ENCODE results near the gene KCNIP3.
"Not testable (repeated sequence)": the region's sequence is repeated elsewhere in the genome, so short reads cannot be mapped to it uniquely, and the experiment has no call there.

The KCNIP3 gene

DNA sequence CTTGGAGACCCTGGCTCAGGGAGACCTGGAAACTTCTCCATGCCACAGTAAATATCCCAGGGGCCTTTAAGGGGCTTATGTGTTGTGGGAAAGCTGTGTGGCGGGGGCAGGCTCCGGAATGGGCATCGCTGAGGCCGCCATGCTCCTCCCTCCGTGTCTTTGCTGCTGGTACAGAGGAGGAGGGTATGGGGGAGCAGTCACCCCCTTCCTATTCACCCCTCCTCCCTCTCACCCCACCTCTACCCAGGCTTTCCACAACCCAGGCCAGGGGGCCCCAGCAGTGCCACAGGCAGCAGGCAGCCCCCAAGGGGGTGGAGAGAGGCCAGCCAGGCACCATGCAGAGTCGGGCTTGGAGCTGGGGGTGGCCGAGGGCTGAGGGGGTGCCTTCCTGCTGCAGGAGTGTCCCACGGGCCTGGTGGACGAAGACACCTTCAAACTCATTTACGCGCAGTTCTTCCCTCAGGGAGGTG is 77.3 kb downstream of the KCNIP3 start:
- DNase-seq = no peak

DNA sequence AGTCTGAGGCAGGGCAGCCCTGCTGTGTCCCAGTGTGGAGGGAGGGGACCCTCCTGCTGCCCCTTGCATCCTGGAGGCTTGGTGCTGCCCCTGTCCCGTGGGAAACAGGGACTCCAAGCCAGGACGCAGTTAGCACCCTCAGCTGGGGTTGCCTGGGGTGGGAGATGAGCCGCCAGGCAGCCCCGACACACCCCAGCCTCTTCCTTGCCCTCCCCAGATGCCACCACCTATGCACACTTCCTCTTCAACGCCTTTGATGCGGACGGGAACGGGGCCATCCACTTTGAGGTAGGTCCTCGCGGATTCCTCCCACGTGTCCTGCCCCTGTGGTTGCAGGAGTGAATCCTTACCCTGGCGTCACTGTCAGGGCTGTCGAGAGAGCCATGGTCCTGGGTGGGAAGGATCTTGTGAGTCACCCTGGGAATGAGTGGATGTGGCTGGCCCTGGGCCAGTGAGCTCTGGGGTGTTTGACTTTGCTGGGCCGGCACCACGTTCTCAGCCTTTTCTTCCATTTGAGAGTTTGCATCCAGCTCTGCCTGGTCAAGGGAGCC is 77.8 kb downstream of the KCNIP3 start:
- no peak for DNase-seq

DNA sequence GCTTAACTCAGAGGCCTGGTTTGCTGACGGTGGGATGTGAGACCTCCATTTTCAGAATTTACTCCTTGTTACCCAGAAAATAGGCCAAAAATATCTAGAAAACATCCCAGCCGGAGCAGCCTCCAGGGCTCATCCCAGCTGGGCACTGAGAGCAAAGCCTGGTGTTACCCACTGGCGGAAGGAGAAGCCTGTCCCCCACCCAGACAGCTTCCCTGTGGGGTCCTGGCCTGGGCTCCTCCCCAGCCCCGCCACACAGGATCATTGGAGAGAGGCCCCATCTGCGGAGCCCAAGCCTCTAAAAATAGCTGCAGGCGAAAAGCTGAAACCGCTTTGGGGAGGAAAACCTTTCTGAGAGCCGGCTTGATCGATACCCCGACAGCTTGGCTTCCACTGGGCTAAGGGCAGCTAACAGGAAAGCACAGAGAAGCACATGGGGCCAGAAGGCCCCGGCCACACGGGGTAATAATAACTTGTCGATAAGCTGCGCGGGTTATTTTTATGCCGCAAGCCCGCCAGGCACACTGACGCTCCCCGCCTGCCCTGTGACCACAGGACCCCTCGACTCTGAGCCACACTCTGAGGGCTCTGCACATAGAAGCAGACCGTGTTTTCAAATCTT is 78.5 kb downstream of the KCNIP3 start:
- no peak for DNase-seq

DNA sequence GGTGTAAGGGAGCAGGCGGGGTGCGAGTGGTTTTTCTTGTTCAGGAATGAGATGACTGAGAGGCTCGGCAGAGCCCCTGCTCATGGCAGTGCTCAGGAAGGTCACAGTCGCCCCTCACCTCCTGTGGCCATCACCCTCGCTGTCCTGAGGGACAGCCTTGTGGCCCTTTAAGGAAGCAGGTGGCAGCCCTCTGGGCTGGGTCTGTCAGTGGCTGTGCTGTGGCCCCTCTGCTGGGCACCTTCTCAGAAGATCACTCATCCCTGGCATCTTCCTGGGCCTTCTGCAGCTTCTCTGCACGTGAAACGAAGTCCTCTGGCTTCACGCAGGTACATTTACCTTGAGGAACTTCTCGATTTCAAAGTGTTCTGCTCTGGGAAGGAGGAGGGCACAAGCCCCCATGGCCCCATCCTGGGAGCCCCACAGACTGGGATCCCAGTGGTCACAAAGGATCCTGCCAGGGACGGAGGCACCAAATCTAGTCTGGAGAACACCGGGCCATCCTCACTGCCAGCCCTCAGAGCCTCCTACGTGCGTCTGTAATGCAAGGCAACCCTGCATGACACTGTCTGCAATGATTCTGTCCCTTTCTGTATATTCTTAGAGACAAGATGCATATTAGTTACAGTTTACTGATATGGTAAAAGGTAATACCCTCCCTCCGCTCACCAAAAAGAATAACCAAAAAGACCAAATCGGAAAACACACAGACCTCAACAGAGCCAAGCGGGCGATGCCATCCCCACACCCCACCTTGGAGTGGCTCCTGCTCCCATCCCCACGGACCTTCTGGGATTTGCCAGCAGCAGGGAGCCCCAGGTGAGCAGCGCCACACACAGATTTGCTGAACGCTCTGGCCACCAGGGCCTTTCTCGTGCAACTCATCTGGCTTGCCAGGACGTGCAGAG is 79.4 kb downstream of the KCNIP3 start:
- no peak for DNase-seq

DNA sequence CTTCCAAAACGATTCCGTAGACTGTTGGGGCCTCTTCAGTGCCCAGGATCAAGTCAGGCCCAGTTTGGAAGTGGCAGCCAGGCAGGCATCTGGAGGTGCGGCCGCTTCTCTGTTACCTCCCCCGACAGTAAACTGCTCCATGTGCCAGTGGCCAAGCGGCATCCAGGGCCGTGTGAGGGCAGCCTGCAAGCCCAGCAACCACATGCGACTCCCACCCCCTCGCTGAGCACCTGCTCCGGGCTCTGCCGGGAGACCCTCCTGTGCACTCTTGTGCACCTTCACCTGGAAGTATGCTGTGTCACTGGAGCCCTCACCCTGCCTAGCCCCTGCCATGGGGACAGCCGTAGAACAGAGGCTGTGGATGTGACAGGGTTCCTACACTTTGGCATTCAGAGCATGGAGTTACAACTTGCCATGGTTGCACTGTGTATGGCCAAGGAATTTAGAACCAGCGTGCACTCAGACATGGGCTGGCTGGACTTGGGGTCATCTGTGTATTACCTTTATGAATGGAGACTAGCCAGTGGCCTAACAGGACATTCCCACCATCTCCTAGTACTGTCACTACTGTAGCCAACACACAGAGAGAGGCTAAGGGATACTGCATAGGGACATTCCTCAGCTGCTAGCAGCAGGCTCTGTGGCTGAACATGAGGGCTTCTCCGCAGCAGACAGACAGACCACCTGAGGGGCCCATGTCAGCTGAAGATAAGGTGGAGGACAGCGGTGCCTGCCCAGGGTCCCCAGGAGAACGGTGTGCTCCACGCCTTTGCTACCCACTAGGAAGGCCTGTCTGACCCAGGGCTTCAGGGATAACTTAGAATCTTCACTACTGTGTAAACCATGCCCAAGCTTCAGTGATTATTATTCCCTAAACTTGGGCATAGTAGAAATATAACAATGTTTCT is 80.3 kb downstream of the KCNIP3 start:
- no peak for DNase-seq

DNA sequence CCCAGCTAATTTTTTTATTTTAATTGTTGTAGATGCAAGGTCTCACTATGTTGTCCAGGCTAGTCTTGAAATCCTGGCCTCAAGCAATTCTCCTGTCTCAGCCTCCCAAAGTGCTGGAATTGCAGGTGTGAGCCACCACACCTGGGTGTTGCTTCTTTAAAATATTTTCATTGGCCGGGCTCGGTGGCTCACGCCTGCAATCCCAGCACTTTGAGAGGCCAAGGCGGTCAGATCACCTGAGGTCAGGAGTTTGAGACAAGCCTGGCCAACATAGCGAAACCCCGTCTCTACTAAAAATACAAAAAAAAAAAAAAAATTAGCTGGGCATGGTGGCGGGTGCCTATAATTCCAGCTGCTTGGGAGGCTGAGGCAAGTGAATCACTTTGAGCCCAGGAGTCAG is 81.1 kb downstream of the KCNIP3 start:
- DNase-seq = not testable (repeated sequence)

DNA sequence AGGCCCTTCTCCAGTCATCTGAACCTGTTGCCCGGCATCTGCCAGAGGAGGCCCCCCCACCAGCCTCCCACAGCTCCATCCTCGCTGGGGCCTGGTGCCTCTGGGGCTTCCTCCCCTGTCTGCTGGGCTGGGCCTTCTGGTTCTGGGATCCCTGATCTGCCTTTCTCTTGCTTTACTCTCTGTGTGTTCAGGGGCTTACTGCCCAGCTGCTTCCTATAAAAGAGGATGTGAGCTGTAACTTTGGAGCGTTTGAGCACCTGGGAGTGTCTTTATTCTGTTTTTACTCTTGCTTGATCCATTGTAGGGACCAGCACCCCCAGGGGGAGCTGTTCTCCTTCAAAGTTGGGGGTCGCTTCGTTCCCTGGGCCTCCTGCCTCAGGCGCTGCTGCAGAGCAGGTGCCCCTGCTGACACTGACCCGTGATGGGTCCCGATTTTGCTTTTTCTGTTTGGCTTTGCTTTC is 82.3 kb downstream of the KCNIP3 start:
- no peak for DNase-seq

DNA sequence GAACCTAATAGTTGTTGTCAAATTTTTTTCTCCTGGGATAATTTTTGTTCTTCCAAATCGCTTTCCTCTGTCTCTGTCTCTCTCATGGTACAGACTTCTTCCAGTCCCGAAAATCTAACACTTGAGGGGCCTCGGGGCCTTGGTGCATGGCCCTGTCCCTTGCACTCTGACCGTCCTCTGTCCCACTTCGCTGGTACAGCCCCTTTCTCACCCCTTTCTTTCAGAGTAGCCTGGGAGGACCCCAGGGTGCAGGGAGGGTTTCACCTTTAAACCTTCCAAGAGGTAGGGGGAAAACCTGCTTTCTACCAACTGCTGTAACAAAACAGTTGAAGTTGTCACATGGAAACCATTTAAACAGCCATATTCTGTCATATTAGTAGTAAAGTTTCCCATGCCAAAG is 83.1 kb downstream of the KCNIP3 start:
- no peak for DNase-seq

DNA sequence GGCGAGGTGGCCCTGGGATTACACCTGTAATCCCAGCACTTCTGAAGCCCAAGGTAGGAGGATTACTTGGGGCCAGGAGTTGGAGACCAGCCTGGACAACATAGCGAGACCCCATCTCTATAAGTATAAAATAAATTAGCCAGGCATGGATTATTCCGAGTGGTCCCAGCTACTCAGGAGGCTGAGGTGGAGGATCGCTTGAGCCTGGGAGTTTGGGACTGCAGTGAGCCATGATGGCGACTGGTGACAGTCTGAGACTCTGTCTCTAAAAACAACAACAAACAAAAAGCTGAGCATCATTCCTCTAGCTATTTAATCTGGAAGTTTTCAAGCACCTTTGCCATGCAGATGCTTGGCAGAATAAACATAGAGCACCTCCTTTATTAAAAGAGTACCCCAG is 83.6 kb downstream of the KCNIP3 start:
- DNase-seq = no peak

DNA sequence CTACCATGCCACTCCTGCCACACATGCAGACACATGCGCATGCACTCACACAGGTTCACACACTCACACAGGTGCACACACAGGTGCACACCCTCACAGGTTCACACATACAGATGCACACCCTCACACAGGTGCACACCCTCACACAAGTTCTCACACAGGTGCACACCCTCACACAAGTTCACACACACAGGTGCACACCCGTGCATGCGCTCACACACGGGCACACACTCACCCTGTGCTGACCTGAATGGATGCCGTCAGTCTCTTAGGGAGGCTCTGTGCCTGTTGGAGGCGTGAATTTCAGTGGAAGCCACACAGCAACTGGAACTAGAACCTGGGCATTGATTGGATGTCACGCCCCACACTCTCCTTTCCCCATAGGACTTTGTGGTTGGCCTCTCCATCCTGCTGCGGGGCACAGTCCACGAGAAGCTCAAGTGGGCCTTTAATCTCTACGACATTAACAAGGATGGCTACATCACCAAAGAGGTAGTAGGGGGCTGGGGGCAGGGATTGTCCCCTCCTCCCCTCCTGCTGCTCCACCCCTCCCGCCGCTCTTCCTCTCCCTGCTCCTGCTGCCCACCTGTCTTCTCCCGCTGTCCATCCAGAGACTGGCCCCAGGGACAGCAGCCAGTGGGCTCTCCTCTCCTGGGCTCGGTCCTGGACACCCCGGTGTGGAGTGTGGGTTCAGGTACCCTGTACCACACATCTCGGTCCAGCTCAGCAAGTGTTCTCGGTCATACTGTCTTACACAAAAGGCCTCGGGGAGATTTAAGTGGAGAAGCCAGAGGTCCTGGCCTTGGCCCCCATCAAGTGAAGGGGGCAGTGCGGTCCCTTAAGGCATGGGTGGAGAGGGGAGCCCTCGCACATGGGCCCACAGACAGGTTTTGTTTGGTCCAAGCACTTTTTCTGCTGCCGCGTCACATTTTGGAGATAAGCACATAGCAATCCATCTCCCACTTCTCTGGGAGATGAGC is 84.4 kb downstream of the KCNIP3 start:
- no peak for DNase-seq

DNA sequence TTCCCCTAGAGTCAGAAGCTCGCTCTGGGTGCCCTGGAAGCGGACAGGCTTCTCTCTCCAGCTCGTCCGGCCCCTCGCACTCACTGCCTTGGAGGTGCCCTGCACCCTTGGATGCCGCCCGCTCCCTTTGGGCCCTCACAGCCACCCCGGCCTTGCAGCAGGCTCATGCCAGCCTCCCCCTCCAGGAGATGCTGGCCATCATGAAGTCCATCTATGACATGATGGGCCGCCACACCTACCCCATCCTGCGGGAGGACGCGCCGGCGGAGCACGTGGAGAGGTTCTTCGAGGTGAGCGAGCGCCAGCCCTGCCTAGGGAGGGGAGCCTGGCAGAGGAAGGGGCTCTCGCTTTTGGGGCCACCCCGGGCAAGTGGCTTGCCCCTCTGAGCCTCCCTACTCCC is 85.0 kb downstream of the KCNIP3 start:
- no peak for DNase-seq

DNA sequence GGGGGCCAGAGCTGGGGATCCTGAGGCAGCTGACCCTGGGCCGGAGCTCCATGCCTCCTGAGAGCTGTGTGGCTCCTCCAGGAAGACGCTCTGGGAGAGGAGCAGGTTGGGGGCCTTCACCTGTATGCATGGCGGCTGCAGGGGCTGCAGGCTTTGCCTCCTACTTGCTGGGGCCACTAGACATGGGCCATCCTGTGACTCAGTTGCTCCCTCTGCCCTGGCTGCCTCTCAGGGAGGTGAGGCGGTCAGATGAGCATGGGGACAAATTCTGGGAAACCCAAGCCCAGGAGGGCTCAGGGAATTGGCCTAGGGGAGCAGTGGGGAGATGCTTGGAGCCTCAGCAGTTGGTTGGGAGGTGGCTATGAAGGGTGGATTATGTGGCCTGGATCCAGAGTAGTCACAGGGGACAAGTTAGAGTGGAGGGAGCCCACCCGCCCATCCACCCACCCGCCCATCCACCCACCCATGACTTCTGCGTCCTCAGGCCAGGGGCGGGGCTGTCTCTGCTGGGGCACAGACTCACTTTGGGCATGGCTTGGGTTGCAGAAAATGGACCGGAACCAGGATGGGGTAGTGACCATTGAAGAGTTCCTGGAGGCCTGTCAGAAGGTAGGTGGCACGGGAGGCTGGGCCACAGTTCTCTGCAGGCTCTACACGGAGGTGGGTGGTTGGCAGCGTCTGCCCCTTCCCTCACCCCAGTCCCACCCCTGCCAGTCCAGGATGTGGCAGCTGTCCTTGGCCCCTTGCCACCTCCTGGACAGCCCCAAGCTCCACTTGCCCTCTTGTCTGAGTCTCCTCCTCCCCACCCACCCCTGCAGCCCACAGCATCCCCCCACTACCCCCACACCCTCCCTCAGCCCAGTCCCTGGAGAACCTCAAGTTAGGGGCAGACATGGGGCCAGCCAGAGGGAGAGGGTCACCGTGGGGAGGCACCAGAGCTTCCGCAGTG is 85.8 kb downstream of the KCNIP3 start:
- no peak for DNase-seq

DNA sequence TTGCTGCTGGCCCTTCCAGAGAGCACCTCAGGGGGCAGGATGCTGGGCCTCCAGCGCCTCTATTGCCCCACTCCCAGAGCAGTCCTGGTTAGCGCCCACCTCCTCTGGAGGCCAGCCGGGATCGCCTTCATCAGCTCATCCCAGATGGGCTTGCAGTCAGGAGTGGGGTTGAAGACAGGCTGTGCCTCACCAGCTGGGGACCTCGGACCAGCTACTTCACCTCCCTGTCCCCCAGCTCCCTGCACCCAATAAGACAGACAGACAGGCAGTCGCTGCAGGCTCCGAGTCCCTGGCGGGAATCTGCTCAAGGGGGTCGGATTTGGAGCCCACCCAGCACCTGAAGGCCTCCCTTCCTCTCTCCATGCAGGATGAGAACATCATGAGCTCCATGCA is 86.5 kb downstream of the KCNIP3 start:
- DNase-seq = no peak

DNA sequence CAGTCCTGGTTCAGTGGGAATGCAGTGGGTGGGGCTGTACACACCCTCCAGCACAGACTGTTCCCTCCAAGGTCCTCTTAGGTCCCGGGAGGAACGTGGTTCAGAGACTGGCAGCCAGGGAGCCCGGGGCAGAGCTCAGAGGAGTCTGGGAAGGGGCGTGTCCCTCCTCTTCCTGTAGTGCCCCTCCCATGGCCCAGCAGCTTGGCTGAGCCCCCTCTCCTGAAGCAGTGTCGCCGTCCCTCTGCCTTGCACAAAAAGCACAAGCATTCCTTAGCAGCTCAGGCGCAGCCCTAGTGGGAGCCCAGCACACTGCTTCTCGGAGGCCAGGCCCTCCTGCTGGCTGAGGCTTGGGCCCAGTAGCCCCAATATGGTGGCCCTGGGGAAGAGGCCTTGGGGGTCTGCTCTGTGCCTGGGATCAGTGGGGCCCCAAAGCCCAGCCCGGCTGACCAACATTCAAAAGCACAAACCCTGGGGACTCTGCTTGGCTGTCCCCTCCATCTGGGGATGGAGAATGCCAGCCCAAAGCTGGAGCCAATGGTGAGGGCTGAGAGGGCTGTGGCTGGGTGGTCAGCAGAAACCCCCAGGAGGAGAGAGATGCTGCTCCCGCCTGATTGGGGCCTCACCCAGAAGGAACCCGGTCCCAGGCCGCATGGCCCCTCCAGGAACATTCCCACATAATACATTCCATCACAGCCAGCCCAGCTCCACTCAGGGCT is 87.9 kb downstream of the KCNIP3 start:
- no peak for DNase-seq

DNA sequence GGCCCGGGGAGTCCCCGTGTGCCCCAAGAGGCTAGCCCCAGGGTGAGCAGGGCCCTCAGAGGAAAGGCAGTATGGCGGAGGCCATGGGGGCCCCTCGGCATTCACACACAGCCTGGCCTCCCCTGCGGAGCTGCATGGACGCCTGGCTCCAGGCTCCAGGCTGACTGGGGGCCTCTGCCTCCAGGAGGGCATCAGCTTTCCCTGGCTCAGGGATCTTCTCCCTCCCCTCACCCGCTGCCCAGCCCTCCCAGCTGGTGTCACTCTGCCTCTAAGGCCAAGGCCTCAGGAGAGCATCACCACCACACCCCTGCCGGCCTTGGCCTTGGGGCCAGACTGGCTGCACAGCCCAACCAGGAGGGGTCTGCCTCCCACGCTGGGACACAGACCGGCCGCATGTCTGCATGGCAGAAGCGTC is 88.4 kb downstream of the KCNIP3 start:
- no peak for DNase-seq

DNA sequence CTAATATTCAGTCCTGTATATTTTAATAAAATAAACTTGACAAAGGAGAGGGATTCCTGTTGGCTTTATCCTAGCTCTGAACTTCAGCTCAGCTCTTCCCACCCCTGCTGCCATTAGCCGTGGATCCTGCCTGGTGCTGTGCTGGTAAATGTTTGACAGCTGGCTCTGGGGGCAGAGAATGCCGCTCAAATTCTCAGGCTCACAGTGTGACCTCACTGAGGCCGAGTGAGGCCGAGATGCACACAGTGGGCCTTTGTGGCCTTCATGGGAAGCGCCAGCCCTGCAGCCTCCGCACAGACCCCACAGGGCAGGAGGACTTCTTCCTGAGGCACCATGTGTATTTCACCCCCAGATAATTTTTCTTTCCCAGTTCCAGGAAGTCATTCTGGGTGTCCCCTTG is 88.9 kb downstream of the KCNIP3 start:
- no peak for DNase-seq

DNA sequence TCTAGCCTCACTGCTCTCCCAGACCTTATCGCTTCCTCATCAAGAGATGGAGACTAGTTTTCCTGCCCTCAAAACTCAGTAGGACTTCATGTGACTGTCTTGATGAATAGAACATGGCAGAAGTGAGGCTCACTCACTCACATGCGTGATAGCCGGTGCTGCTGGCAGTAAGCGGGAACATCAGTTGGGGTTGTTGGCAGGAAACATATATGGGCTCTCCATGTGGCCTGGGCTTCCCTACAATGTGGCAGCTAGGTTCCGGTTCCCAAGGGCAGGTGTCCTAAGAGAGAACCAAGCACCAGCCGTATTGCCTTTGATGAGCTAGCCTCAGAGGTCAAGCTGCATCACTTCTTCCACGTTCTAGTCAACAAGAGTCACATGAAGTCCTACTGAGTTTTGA is 90.2 kb downstream of the KCNIP3 start:
- no peak for DNase-seq

DNA sequence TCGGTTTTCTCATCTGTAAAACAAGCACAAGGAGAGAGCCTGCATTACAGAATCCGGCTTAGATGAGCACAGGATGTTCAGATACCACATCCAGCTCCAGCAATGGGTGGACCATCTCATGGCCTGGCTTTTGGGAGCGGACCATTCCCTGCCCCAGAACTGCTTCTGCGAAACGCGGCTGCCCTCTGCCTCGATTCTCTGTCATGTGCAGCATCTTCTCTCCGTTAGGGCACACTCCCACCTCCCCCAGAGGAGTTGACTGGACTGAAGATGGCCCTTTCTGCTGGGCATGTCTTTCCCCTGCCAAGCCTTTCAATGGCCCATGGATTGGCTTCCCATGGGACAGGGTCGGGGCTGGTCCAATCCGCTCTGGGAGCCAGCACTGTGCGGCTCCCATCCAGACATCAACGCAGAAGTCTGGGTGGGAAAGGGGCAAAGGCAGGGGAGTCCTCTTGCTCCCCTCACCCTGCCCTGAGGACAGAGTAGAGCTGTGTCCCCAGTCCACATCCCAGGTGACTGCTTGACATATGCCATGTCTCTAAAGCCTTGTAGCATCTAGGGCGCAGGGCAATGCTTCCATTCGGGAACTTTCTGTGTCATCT is 91.0 kb downstream of the KCNIP3 start:
- DNase-seq = no peak

DNA sequence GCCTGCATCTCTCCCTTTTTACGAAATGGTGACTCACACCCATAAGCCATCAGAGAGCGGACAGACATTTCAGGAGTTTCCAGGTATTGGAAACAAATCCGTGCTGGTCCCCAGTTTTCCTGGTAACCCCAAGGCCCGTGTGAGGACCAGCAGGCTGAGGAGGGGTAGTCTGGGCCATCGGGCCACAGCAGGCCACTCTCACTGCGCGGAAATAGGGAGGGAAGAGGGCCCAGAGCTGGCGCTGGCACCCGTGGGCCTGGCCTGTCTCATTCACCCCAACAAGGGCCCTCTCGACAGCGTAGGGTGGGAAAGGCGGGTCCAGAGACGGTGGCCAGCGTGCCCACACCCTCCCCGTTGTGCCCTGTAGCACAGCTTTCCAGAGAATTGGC is 91.7 kb downstream of the KCNIP3 start:
- DNase-seq = no peak
